HepG2 (cell line): ENCODE data around the gene PDCD11. TPM values are rescaled to one million over a fixed set of nuclear protein-coding genes. Genes with fewer than 3 reads are reported as not detected.

ENCODE experiments used
- ATAC-seq: fragments of 200-7000 bp; cut with Tn5 transposase; 3 replicates; pipeline ENCODE4 v1.9.1; 2020; ENCODE audit warnings: mild to moderate bottlenecking, moderate library complexity
- BruUV-seq: library from RNA; stranded (reverse); fragments of 400-500 nt; replicated peaks from 2 replicates; lab custom pipeline; 2021; lab: Mats Ljungman, UMichigan
- CTCF ChIA-PET: fragments of 300-600 bp; formaldehyde crosslinking; extraction: SDS; loops from one replicate; lab custom pipeline; 2021; ENCODE audit warnings: low total read pairs, inconsistent platforms, low intra/inter-chr PET ratio; lab: Yijun Ruan, JAX
- POLR2A ChIA-PET: fragments of 350-600 bp; sonication (Branson Sonifier 250); formaldehyde crosslinking; loops from one replicate; lab custom pipeline; 2020; ENCODE audit warnings: antibody characterized with exemption, inconsistent platforms; lab: Yijun Ruan, JAX
- DNase-seq: peaks from one replicate; pipeline ENCODE4 v3.0.0-alpha.2; 2015; ENCODE audit warnings: low spot score
- FAIRE-seq: peaks from 3 replicates; lab custom pipeline; 2011; peaks lifted over from hg19 to GRCh38; lab: Jason Lieb, UNC
- H2AFZ ChIP-seq: one replicate; pipeline ENCODE4 v1.6.1; 2011; ENCODE audit warnings: low read length, inconsistent platforms
- H3K27ac ChIP-seq: fragments of 300-600 bp; 3 replicates; pipeline ENCODE4 v1.8.0; 2011; ENCODE audit warnings: mixed run types, mild to moderate bottlenecking, mixed read lengths, low read length, inconsistent platforms; ENCODE audit not compliant: insufficient read depth; ENCODE audit errors: extremely low read length
- H3K27me3 ChIP-seq, 2 experiments: fragments of 200-600 bp in 1 of 2; 2 replicates in 1 of 2; 3 replicates in 1 of 2; pipeline versions ENCODE4 v1.6.0 to v1.8.0; 2011; ENCODE audit warnings: low read length in 2 of 2, mild to moderate bottlenecking in 2 of 2, moderate library complexity in 2 of 2, inconsistent platforms in 1 of 2; ENCODE audit not compliant: insufficient read depth in 2 of 2, control insufficient read depth in 1 of 2
- H3K36me3 ChIP-seq, 2 experiments: fragments of 200-600 bp in 1 of 2; replicated peaks in 1 of 2; 2 replicates in 1 of 2; 3 replicates in 1 of 2; pipeline versions ENCODE4 v1.5.1 to v1.8.0; 2011; ENCODE audit warnings: low read length in 2 of 2, inconsistent platforms in 1 of 2; ENCODE audit not compliant: insufficient read depth in 2 of 2, control insufficient read depth in 1 of 2
- H3K4me1 ChIP-seq: 2 replicates; pipeline ENCODE4 v1.5.1; 2012; ENCODE audit warnings: low read length, inconsistent platforms; ENCODE audit not compliant: insufficient read depth
- H3K4me2 ChIP-seq: 2 replicates; pipeline ENCODE4 v1.6.0; 2011; ENCODE audit warnings: low read depth, low read length, inconsistent platforms
- H3K4me3 ChIP-seq, 3 experiments: fragments of 200-600 bp in 1 of 3; sonication (generic), shearing (Covaris generic) in 1 of 3; replicated peaks in 1 of 3; 2 replicates each; pipeline ENCODE4 v1.5.1; 2011 to 2016; ENCODE audit warnings: low read length in 3 of 3, inconsistent platforms in 2 of 3, low read depth in 2 of 3, mild to moderate bottlenecking in 2 of 3, control low read depth in 1 of 3, mixed read lengths in 1 of 3; ENCODE audit not compliant: insufficient read depth in 1 of 3
- H3K79me2 ChIP-seq: one replicate; pipeline ENCODE4 v1.6.1; 2011; ENCODE audit warnings: low read length, inconsistent platforms; ENCODE audit not compliant: insufficient read depth
- H3K9ac ChIP-seq: 2 replicates; pipeline ENCODE4 v1.6.0; 2011; ENCODE audit warnings: mild to moderate bottlenecking, low read depth, low read length, inconsistent platforms; ENCODE audit not compliant: insufficient read depth
- H3K9me3 ChIP-seq: 2 replicates; pipeline ENCODE4 v1.5.1; 2012; ENCODE audit warnings: mild to moderate bottlenecking, low read length
- H4K20me1 ChIP-seq: 2 replicates; pipeline ENCODE4 v1.6.0; 2011; ENCODE audit warnings: inconsistent platforms, mild to moderate bottlenecking, low read length, moderate library complexity; ENCODE audit not compliant: insufficient read depth
- GMEB2 ChIP-seq: IDR thresholded peaks from 2 replicates; pipeline ENCODE4 v1.6.1; 2016; ENCODE audit warnings: missing biosample characterization, missing genetic modification reagents, low read depth
- NCOA1 ChIP-seq: sonication (generic); formaldehyde crosslinking; IDR thresholded peaks from 2 replicates; pipeline ENCODE4 v1.9.0; 2021; ENCODE audit warnings: missing genetic modification reagents
- SAFB2 ChIP-seq: sonication (generic); formaldehyde crosslinking; IDR thresholded peaks from 2 replicates; pipeline ENCODE4 v1.5.1; 2020; ENCODE audit warnings: missing genetic modification reagents, low read depth, mild to moderate bottlenecking, borderline replicate concordance
- ZNF224 ChIP-seq: sonication (generic); formaldehyde crosslinking; IDR thresholded peaks from 2 replicates; pipeline ENCODE4 v1.5.0; 2020; ENCODE audit warnings: mild to moderate bottlenecking, missing genetic modification reagents
- WGBS: methylation state at CpG from one replicate; pipeline ENCODE4 v1.1.6; 2017; ENCODE audit warnings: low lambda C conversion rate; 5-methylcytosine and 5-hydroxymethylcytosine counted together
- in situ Hi-C: cut with HindIII; loops from 2 replicates; pipeline ENCODE4 v1.10.0; 2017; ENCODE audit warnings: low pct_unique_long_range_greater_than_20kb; ENCODE audit not compliant: extremely low pct_ligation_motif_present
- intact Hi-C: fragments of 100-400 bp; cut with micrococcal nuclease; formaldehyde crosslinking; loops from one replicate; pipeline ENCODE4 v1.10.0; 2022; ENCODE audit not compliant: unreplicated experiment
- polyA plus RNA-seq, 8 experiments: library from polyadenylated mRNA; depleted of rRNA in 3 of 8; stranded (reverse) in 7 of 8; unstranded in 1 of 8; fragments of >200 nt; fragmentation: Illumina TruSeq in 4 of 8; extraction: Trizol in 4 of 8; gene quantifications; 2 replicates each; pipeline versions ENCODE4 v1.2.1 to v1.2.3, GENCODE V29; 2011 to 2016; ENCODE audit warnings: low read depth in 4 of 8, missing spikeins in 1 of 8, mixed read lengths in 1 of 8; ENCODE audit not compliant: insufficient read depth in 1 of 8
- total RNA-seq, 5 experiments: library from RNA; depleted of rRNA; stranded (reverse); fragments of >200 nt; fragmentation: Illumina TruSeq; extraction: Trizol; gene quantifications; 2 replicates each; pipeline ENCODE4 v1.2.3, GENCODE V29; 2016; ENCODE audit warnings: low read depth in 1 of 5

PDCD11 gene
- total and polyA plus RNA-seq, 2 of the 13 experiments (the other 11 are each of a cell fraction or from before 2014, with no cell fraction given): 12.8 to 52.8 TPM

GRCh38 chr10:103444478-103444877 lies 48.1 kb downstream of the PDCD11 start:
- Histone ChIP-seq H2AFZ (no peak overlapping the region), H3K9ac (no peak overlapping the region), H3K4me1 (peaks cover 8% of the 10 kb centered on the region), H3K36me3 (peaks cover 33 to 64% of the 10 kb centered on the region in 2 experiments), H3K4me2 (no peak overlapping the region), H3K79me2 (no peaks in the 10 kb centered on the region), H3K4me3 (no peak overlapping the region), H4K20me1 (no peaks in the 10 kb centered on the region), H3K27ac (no peak overlapping the region), H3K27me3 (no peaks in the 10 kb centered on the region), H3K9me3 (no peaks in the 10 kb centered on the region)
- no peak for TF ChIP-seq NCOA1 (CRISPR knock-in tag)
- no peak for TF ChIP-seq ZNF224 (CRISPR knock-in tag)
- no peak for FAIRE-seq
- intact Hi-C loops: no loop called here
- no peak for ATAC-seq
- BruUV-seq: no TSS peak
- CTCF ChIA-PET: no interaction called here
- no peak for DNase-seq
- POLR2A ChIA-PET: no interaction called here
- WGBS: 90% methylated on average over 8 of the region's 10 CpGs
- in situ Hi-C loops: no loop called here

GRCh38 chr10:103445366-103445765 lies 48.9 kb downstream of the PDCD11 start:
- Histone ChIP-seq H3K9me3 (no peaks in the 10 kb centered on the region), H3K4me2 (no peak overlapping the region), H4K20me1 (no peaks in the 10 kb centered on the region), H3K27me3 (no peaks in the 10 kb centered on the region), H3K4me3 (no peak overlapping the region), H2AFZ (no peak overlapping the region), H3K4me1 (no peaks in the 10 kb centered on the region), H3K36me3 (peaks cover 33 to 55% of the 10 kb centered on the region in 2 experiments; a peak in 4 of 5 replicates), H3K79me2 (no peaks in the 10 kb centered on the region), H3K27ac (no peak overlapping the region), H3K9ac (no peak overlapping the region)
- ChIA-PET POLR2A (no interaction called here), CTCF (no interaction called here)
- DNase-seq (no peak), ATAC-seq (no peak), FAIRE-seq (no peak)
- TF ChIP-seq GMEB2 (no peak), SAFB2 (CRISPR knock-in tag) (no peak)
- 96% methylated on average over 6 of the region's 9 CpGs for WGBS
- no TSS peak for BruUV-seq
- in situ Hi-C loops: no loop called here
- intact Hi-C loops: no loop called here
